MM.1S (cell line): ENCODE measurements around the gene ACBD5.

ENCODE experiments used
- CTCF ChIP-seq: fragments of 300-600 bp; sonication (generic); IDR thresholded peaks from 2 replicates; pipeline ENCODE4 v1.5.1; 2016; ENCODE audit warnings: antibody characterized with exemption, low read length, mixed read lengths
- EZH2phosphoT487 ChIP-seq: fragments of 300-600 bp; sonication (generic); IDR thresholded peaks from 2 replicates; pipeline ENCODE4 v1.6.1; 2018; ENCODE audit warnings: antibody characterized with exemption, low read length

- TF ChIP-seq CTCF (no peak), EZH2phosphoT487 (no peak)
Measured at GRCh38 chr10:27240212-27241009, at the start of gene ACBD5.
